OCI-LY7 (cell line): Measurements from ENCODE around the gene SAYSD1. TPM values are rescaled to one million over a fixed set of nuclear protein-coding genes. Genes with fewer than 3 reads are reported as not detected.

Experiments
- BruUV-seq: library from RNA; stranded (reverse); fragments of 400-500 nt; replicated peaks from 2 replicates; lab custom pipeline; 2021; lab: Mats Ljungman, UMichigan
- CTCF ChIA-PET: fragments of 300-600 bp; sonication (Branson Sonifier 250); formaldehyde crosslinking; loops from one replicate; lab custom pipeline; 2022; ENCODE audit warnings: antibody characterized with exemption; ENCODE audit not compliant: unreplicated experiment; lab: Charles Lee
- POLR2A ChIA-PET: fragments of 300-600 bp; sonication (Branson Sonifier 250); formaldehyde crosslinking; loops from one replicate; lab custom pipeline; 2022; ENCODE audit warnings: antibody characterized with exemption; lab: Charles Lee
- DNase-seq: peaks from one replicate; pipeline ENCODE4 v3.0.0-alpha.2; 2015; ENCODE audit warnings: low spot score
- H2AFZ ChIP-seq: fragments of 200-600 bp; sonication (generic), shearing (Covaris generic); 2 replicates; pipeline ENCODE4 v1.6.1; 2014; ENCODE audit warnings: mild to moderate bottlenecking, antibody characterized with exemption, low read length, moderate library complexity
- H3K27ac ChIP-seq: fragments of 200-600 bp; sonication (generic); 2 replicates; pipeline ENCODE4 v1.5.1; 2014; ENCODE audit warnings: mixed run types, low read depth, mild to moderate bottlenecking, moderate library complexity, low read length, inconsistent platforms; ENCODE audit not compliant: poor library complexity, severe bottlenecking
- H3K36me3 ChIP-seq: fragments of 200-600 bp; sonication (generic); 2 replicates; pipeline ENCODE4 v1.6.1; 2014; ENCODE audit warnings: mild to moderate bottlenecking, antibody characterized with exemption, low read length, moderate library complexity, mixed read lengths; ENCODE audit not compliant: insufficient read depth
- H3K4me1 ChIP-seq: fragments of 200-600 bp; sonication (generic); 2 replicates; pipeline ENCODE4 v1.5.1; 2014; ENCODE audit warnings: mild to moderate bottlenecking, low read length; ENCODE audit not compliant: insufficient read depth, poor library complexity, severe bottlenecking
- H3K4me2 ChIP-seq: fragments of 200-600 bp; sonication (generic); 2 replicates; pipeline ENCODE4 v1.6.1; 2014; ENCODE audit warnings: mild to moderate bottlenecking, low read length
- H3K4me3 ChIP-seq: fragments of 200-600 bp; sonication (generic); 2 replicates; pipeline ENCODE4 v1.5.1; 2014; ENCODE audit warnings: mild to moderate bottlenecking, low read depth, low read length; ENCODE audit not compliant: poor library complexity, severe bottlenecking
- H3K79me2 ChIP-seq: fragments of 200-600 bp; sonication (generic); 2 replicates; pipeline ENCODE4 v1.6.1; 2016; ENCODE audit warnings: low read depth, mild to moderate bottlenecking, low read length, moderate library complexity, mixed read lengths; ENCODE audit not compliant: insufficient read depth
- H3K9me2 ChIP-seq: fragments of 200-600 bp; sonication (generic); 2 replicates; pipeline ENCODE4 v1.6.1; 2016; ENCODE audit warnings: mild to moderate bottlenecking, low read length, mixed read lengths; ENCODE audit not compliant: insufficient read depth
- H3K9me3 ChIP-seq: fragments of 200-600 bp; sonication (generic); 2 replicates; pipeline ENCODE4 v1.6.1; 2014; ENCODE audit warnings: mild to moderate bottlenecking, mixed run types, low read length, mixed read lengths
- H4K20me1 ChIP-seq: fragments of 200-600 bp; sonication (generic); 2 replicates; pipeline ENCODE4 v1.6.1; 2014; ENCODE audit warnings: mild to moderate bottlenecking, antibody characterized with exemption, low read length, moderate library complexity, mixed read lengths; ENCODE audit not compliant: insufficient read depth
- CTCF ChIP-seq: fragments of 200-600 bp; sonication (generic); conservative IDR thresholded peaks from 2 replicates; pipeline ENCODE4 v1.5.1; 2014; ENCODE audit warnings: mild to moderate bottlenecking, antibody characterized with exemption, low read length, moderate library complexity, mixed read lengths
- EZH2phosphoT487 ChIP-seq: fragments of 200-600 bp; sonication (generic); IDR thresholded peaks from 2 replicates; pipeline ENCODE4 v1.6.1; 2018; ENCODE audit warnings: low read depth, borderline replicate concordance, mild to moderate bottlenecking, mixed run types, antibody characterized with exemption, low read length, moderate library complexity, mixed read lengths
- intact Hi-C: fragments of 100-400 bp; cut with micrococcal nuclease; formaldehyde crosslinking; loops from one replicate; pipeline ENCODE4 v1.10.0; 2022; ENCODE audit not compliant: unreplicated experiment
- total RNA-seq, 2 experiments: library from RNA; depleted of rRNA in 1 of 2; stranded (reverse); fragments of >200 nt in 1 of 2; shearing (Covaris generic) in 1 of 2; gene quantifications; 2 replicates each; pipeline ENCODE4 v1.2.3, GENCODE V29; 2014 to 2022

The SAYSD1 gene
- total RNA-seq, 2 experiments from 2014 or later, result 10.7 to 14.1 TPM

GRCh38 chr6:39062014-39062740 lies 52.8 kb downstream of the SAYSD1 start:
- Histone ChIP-seq H2AFZ (no peak overlapping the region), H3K9me3 (no peaks in the 10 kb centered on the region), H3K79me2 (no peaks in the 10 kb centered on the region), H3K9me2 (no peaks in the 10 kb centered on the region), H3K36me3 (no peaks in the 10 kb centered on the region), H3K4me1 (no peaks in the 10 kb centered on the region), H3K4me2 (no peak overlapping the region), H4K20me1 (no peaks in the 10 kb centered on the region), H3K4me3 (no peak overlapping the region), H3K27ac (no peak overlapping the region)
- no TSS peak for BruUV-seq
- POLR2A ChIA-PET, result no interaction called here
- intact Hi-C loops, result no loop called here
- TF ChIP-seq EZH2phosphoT487, result no peak
- TF ChIP-seq CTCF, result no peak
- DNase-seq, result no peak
- CTCF ChIA-PET, result no interaction called here

- Histone ChIP-seq H3K27ac (no peak overlapping the region), H3K4me3 (no peak overlapping the region), H3K9me3 (no peaks in the 10 kb centered on the region), H3K79me2 (no peaks in the 10 kb centered on the region), H4K20me1 (no peaks in the 10 kb centered on the region), H2AFZ (no peak overlapping the region), H3K36me3 (no peaks in the 10 kb centered on the region), H3K4me2 (no peak overlapping the region), H3K4me1 (no peaks in the 10 kb centered on the region), H3K9me2 (no peaks in the 10 kb centered on the region)
- ChIA-PET CTCF (no interaction called here), POLR2A (interaction anchor here (1.2 kb wide), 1 partner anchor 22 kb away, joined by 3 read pairs; no protein-coding TSS in a partner anchor)
- no peak for DNase-seq
- intact Hi-C loops, result no loop called here
- no TSS peak for BruUV-seq
- no peak for TF ChIP-seq CTCF
- no peak for TF ChIP-seq EZH2phosphoT487
Observed at GRCh38 chr6:39061588-39061987, 53.4 kb downstream of the SAYSD1 start.

- no peak overlapping the region for H2AFZ ChIP-seq
Observed at GRCh38 chr6:39061182-39061581, 53.8 kb downstream of the SAYSD1 start.

More at GRCh38 chr6:39061182-39061581, 53.8 kb downstream of the SAYSD1 start:
- Histone ChIP-seq H3K36me3 (no peaks in the 10 kb centered on the region), H3K4me2 (no peak overlapping the region), H4K20me1 (no peaks in the 10 kb centered on the region), H3K79me2 (no peaks in the 10 kb centered on the region), H3K9me3 (no peaks in the 10 kb centered on the region), H3K9me2 (no peaks in the 10 kb centered on the region), H3K4me3 (no peak overlapping the region), H3K4me1 (no peaks in the 10 kb centered on the region), H3K27ac (no peak overlapping the region)
- intact Hi-C loops, result no loop called here
- no TSS peak for BruUV-seq
- ChIA-PET POLR2A (interaction anchor here (1.2 kb wide), 1 partner anchor 23 kb away, joined by 3 read pairs; no protein-coding TSS in a partner anchor), CTCF (no interaction called here)
- TF ChIP-seq EZH2phosphoT487 (no peak), CTCF (no peak)
- DNase-seq, result no peak
